GM13977 (cell line): Measurements from ENCODE around the gene RAPGEF1.

Experiments used
- DNase-seq: peaks from one replicate; pipeline ENCODE4 v3.0.0; 2012; ENCODE audit warnings: low spot score
- CTCF ChIP-seq: IDR thresholded peaks from 2 replicates; pipeline ENCODE4 v1.5.1; 2012; ENCODE audit warnings: mild to moderate bottlenecking, control low read depth; ENCODE audit not compliant: insufficient read depth; ENCODE audit errors: extremely low read depth, missing control alignments
- in situ Hi-C: fragments of 300-500 bp; cut with MboI; formaldehyde crosslinking; loops from one replicate; pipeline ENCODE4 v1.12.0; 2022; ENCODE audit warnings: low sequenced_read_pairs, low pct_unique_long_range_greater_than_20kb, mixed read lengths, inconsistent platforms; ENCODE audit not compliant: unreplicated experiment

RAPGEF1 gene

GRCh38 chr9:131674425-131675421 is 65.2 kb downstream of the RAPGEF1 start:
- in situ Hi-C loops, result no loop called here
- DNase-seq, result no peak
- no peak for TF ChIP-seq CTCF

GRCh38 chr9:131673531-131673930 is 66.3 kb downstream of the RAPGEF1 start:
- in situ Hi-C loops, result no loop called here
- TF ChIP-seq CTCF, result no peak
- no peak for DNase-seq

- TF ChIP-seq CTCF, result no peak
- in situ Hi-C loops, result no loop called here
- no peak for DNase-seq
Observed at GRCh38 chr9:131673068-131673467, 66.8 kb downstream of the RAPGEF1 start.

- in situ Hi-C loops, result no loop called here
- no peak for DNase-seq
- TF ChIP-seq CTCF, result no peak
Observed at GRCh38 chr9:131672451-131672850, 67.4 kb downstream of the RAPGEF1 start.

GRCh38 chr9:131671133-131671520 is 68.7 kb downstream of the RAPGEF1 start:
- no peak for DNase-seq
- in situ Hi-C loops, result no loop called here
- TF ChIP-seq CTCF, result no peak

GRCh38 chr9:131670247-131671132 is 69.4 kb downstream of the RAPGEF1 start:
- TF ChIP-seq CTCF, result no peak
- DNase-seq, result no peak
- in situ Hi-C loops, result no loop called here
